GM12872 (cell line): Measurements from ENCODE around the gene FNDC3A.

ENCODE experiments used
- CTCF ChIP-seq: IDR thresholded peaks from 3 replicates; pipeline ENCODE4 v1.5.1; 2011; ENCODE audit warnings: low read depth, mild to moderate bottlenecking, low read length, moderate library complexity; ENCODE audit not compliant: insufficient read depth

The FNDC3A gene

DNA sequence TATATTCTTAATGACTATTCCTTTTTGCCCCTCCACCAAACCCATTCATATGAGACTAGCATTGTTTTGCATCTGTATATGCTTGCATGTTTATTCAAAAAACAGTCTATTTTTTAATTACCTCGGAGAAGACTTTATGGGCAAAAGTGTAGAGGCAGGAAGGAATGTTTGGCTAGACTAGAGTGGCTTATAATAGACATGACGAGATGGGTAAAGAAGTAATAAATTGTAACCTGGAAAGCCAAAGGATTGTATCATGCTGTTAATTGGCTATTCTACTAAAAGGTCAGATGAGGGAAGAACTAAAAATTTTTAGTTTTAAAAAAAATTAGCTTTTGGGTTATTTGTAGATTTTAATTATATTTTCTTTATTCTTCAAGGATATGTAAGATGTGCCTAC is 91.1 kb downstream of the FNDC3A start:
- TF ChIP-seq CTCF = no peak

DNA sequence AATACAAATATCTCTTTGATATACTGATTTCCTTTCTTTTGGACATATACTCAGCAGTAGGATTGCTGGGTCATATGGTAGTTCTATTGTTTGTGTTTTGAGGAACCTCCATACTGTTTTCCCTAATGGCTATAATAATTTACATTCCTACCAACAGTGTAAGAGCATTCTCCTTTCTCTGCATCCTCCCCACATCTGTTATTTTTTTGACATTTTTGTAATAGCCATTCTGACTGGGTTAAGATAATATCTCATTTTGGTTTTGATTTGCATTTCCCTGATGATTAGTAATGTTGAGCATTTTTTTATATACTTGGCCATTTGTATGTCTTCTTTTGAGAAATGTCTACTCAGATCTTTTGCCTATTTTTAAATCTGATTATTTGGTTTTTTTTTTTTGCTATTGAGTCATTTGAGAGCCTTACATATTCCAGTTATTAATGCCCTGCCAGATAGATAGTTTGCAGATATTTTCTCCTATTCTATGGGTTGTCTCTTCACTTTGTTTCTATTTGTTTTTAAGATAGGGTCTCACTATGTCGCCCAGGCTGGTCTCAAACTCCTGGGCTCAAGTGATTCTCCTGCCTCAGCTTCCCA is 95.7 kb downstream of the FNDC3A start:
- TF ChIP-seq CTCF = no peak

- no peak for TF ChIP-seq CTCF
These were observed 107.2 kb downstream of the FNDC3A start for GRCh38 chr13:49082653-49083536.

GRCh38 chr13:49084961-49085360 is 109.2 kb downstream of the FNDC3A start:
- TF ChIP-seq CTCF = no peak

- TF ChIP-seq CTCF = no peak
These were observed 111.0 kb downstream of the FNDC3A start for GRCh38 chr13:49086722-49087121.

- TF ChIP-seq CTCF = no peak
These were observed 117.7 kb downstream of the FNDC3A start for GRCh38 chr13:49093376-49093775.

- no peak for TF ChIP-seq CTCF
These were observed 121.7 kb downstream of the FNDC3A start for GRCh38 chr13:49097374-49097773.
